IMR-90 (cell line): Measurements from ENCODE around the gene RTN1. TPM values are rescaled to one million over a fixed set of nuclear protein-coding genes. Genes with fewer than 3 reads are reported as not detected.

ENCODE experiments used
- ATAC-seq: fragments of 200-7000 bp; cut with Tn5 transposase; 2 replicates; pipeline ENCODE4 v1.9.1; 2020; ENCODE audit warnings: low read depth, mild to moderate bottlenecking, moderate library complexity
- BruUV-seq: library from RNA; stranded (reverse); fragments of 400-500 nt; replicated peaks from 2 replicates; lab custom pipeline; 2021; lab: Mats Ljungman, UMichigan
- CTCF ChIA-PET: fragments of 300-600 bp; formaldehyde crosslinking; extraction: SDS; loops from one replicate; lab custom pipeline; 2021; ENCODE audit warnings: antibody characterized with exemption; lab: Yijun Ruan, JAX
- POLR2A ChIA-PET: fragments of 300-600 bp; sonication (Branson Sonifier 250); formaldehyde crosslinking; loops from one replicate; lab custom pipeline; 2022; ENCODE audit warnings: antibody characterized with exemption; ENCODE audit not compliant: unreplicated experiment; lab: Charles Lee
- DNase-seq: peaks from one replicate; pipeline ENCODE4 v3.0.0; 2013
- H2AFZ ChIP-seq: replicated peaks from 2 replicates; pipeline ENCODE3; 2013; ENCODE audit warnings: low read length, mild to moderate bottlenecking; ENCODE audit not compliant: poor library complexity
- H2AK5ac ChIP-seq: 2 replicates; pipeline ENCODE4 v1.6.1; 2013; ENCODE audit warnings: low read depth, low read length, inconsistent platforms
- H2AK9ac ChIP-seq: replicated peaks from 2 replicates; pipeline ENCODE3; 2013; ENCODE audit warnings: mild to moderate bottlenecking, low read depth, low read length, moderate library complexity; ENCODE audit not compliant: poor library complexity
- H2BK120ac ChIP-seq: 2 replicates; pipeline ENCODE4 v1.6.1; 2013; ENCODE audit warnings: low read depth, low read length, inconsistent platforms
- H2BK15ac ChIP-seq: 3 replicates; pipeline ENCODE4 v1.6.1; 2013; ENCODE audit warnings: low read depth, low read length, inconsistent platforms
- H2BK20ac ChIP-seq: 2 replicates; pipeline ENCODE4 v1.6.1; 2013; ENCODE audit warnings: low read depth, mild to moderate bottlenecking, inconsistent platforms, low read length, moderate library complexity
- H2BK5ac ChIP-seq: 2 replicates; pipeline ENCODE4 v1.6.1; 2013; ENCODE audit warnings: mild to moderate bottlenecking, low read depth, low read length, inconsistent platforms; ENCODE audit not compliant: poor library complexity, severe bottlenecking
- H3K14ac ChIP-seq: replicated peaks from 2 replicates; pipeline ENCODE4 v1.6.1; 2013; ENCODE audit warnings: low read depth, low read length, inconsistent platforms
- H3K18ac ChIP-seq: 2 replicates; pipeline ENCODE4 v1.6.1; 2013; ENCODE audit warnings: low read depth, low read length, control low read depth
- H3K23ac ChIP-seq: 2 replicates; pipeline ENCODE4 v1.6.1; 2013; ENCODE audit warnings: low read depth, low read length, inconsistent platforms
- H3K27ac ChIP-seq: 2 replicates; pipeline ENCODE4 v1.5.1; 2013; ENCODE audit warnings: mild to moderate bottlenecking, control low read depth, low read length; ENCODE audit not compliant: insufficient read depth
- H3K27me3 ChIP-seq: 2 replicates; pipeline ENCODE4 v1.6.1; 2013; ENCODE audit warnings: low read length; ENCODE audit not compliant: control insufficient read depth, insufficient read depth
- H3K36me3 ChIP-seq: 2 replicates; pipeline ENCODE4 v1.6.1; 2013; ENCODE audit warnings: low read length, mixed read lengths; ENCODE audit not compliant: control insufficient read depth, insufficient read depth
- H3K4ac ChIP-seq: 2 replicates; pipeline ENCODE4 v1.6.1; 2013; ENCODE audit warnings: low read depth, low read length, inconsistent platforms
- H3K4me1 ChIP-seq: 2 replicates; pipeline ENCODE4 v1.6.1; 2013; ENCODE audit warnings: low read length, mixed read lengths; ENCODE audit not compliant: control insufficient read depth, insufficient read depth
- H3K4me2 ChIP-seq: 2 replicates; pipeline ENCODE4 v1.6.1; 2013; ENCODE audit warnings: low read depth, mild to moderate bottlenecking, control low read depth, low read length, moderate library complexity
- H3K4me3 ChIP-seq: 2 replicates; pipeline ENCODE4 v1.5.1; 2013; ENCODE audit warnings: low read depth, mild to moderate bottlenecking, control low read depth, low read length, moderate library complexity; ENCODE audit not compliant: insufficient read depth
- H3K56ac ChIP-seq: 2 replicates; pipeline ENCODE4 v1.6.1; 2013; ENCODE audit warnings: low read length, inconsistent platforms; ENCODE audit not compliant: insufficient read depth; ENCODE audit errors: extremely low read depth
- H3K79me1 ChIP-seq, 2 experiments: 2 replicates each; pipeline ENCODE4 v1.6.1; 2013; ENCODE audit warnings: low read length in 2 of 2, inconsistent platforms in 1 of 2, low read depth in 1 of 2
- H3K9ac ChIP-seq: 2 replicates; pipeline ENCODE4 v1.6.1; 2013; ENCODE audit warnings: low read depth, low read length, control low read depth
- H3K9me1 ChIP-seq: 2 replicates; pipeline ENCODE4 v1.6.1; 2013; ENCODE audit warnings: low read length, inconsistent platforms; ENCODE audit not compliant: insufficient read depth
- H3K9me3 ChIP-seq: 2 replicates; pipeline ENCODE4 v1.6.1; 2013; ENCODE audit warnings: low read length; ENCODE audit not compliant: control insufficient read depth, insufficient read depth
- H4K20me1 ChIP-seq: 2 replicates; pipeline ENCODE4 v1.6.1; 2013; ENCODE audit warnings: low read length, inconsistent platforms; ENCODE audit not compliant: insufficient read depth
- H4K5ac ChIP-seq: 2 replicates; pipeline ENCODE4 v1.6.1; 2013; ENCODE audit warnings: mild to moderate bottlenecking, low read depth, low read length, control low read depth
- H4K8ac ChIP-seq, 2 experiments: 2 replicates each; pipeline ENCODE4 v1.6.1; 2013; ENCODE audit warnings: low read depth in 2 of 2, low read length in 2 of 2, control low read depth in 1 of 2, inconsistent platforms in 1 of 2
- H4K91ac ChIP-seq: 2 replicates; pipeline ENCODE4 v1.6.1; 2013; ENCODE audit warnings: low read depth, low read length, inconsistent platforms; ENCODE audit not compliant: insufficient read depth
- CTCF ChIP-seq: conservative IDR thresholded peaks from 2 replicates; pipeline ENCODE4 v1.5.1; 2012; ENCODE audit warnings: mild to moderate bottlenecking, low read depth, low read length, improper control_type of control experiment
- MXI1 ChIP-seq: IDR thresholded peaks from 2 replicates; pipeline ENCODE4 v1.6.1; 2012; ENCODE audit warnings: low read depth, mild to moderate bottlenecking, low read length, moderate library complexity, borderline replicate concordance
- NFE2L2 ChIP-seq: fragments of 150-350 bp; IDR thresholded peaks from 2 replicates; pipeline ENCODE4 v1.6.1; 2016; ENCODE audit warnings: low read depth, mild to moderate bottlenecking, low read length
- POLR2A ChIP-seq: IDR thresholded peaks from 2 replicates; pipeline ENCODE4 v1.6.1; 2012; ENCODE audit warnings: mild to moderate bottlenecking, low read depth, low read length
- RCOR1 ChIP-seq: IDR thresholded peaks from 2 replicates; pipeline ENCODE4 v1.6.1; 2012; ENCODE audit warnings: mild to moderate bottlenecking, low read length, improper control_type of control experiment; ENCODE audit not compliant: insufficient replicate concordance
- SMC3 ChIP-seq: fragments of 150-350 bp; IDR thresholded peaks from 2 replicates; pipeline ENCODE4 v1.6.1; 2016; ENCODE audit warnings: low read depth, mild to moderate bottlenecking, antibody characterized with exemption, low read length, moderate library complexity
- USF2 ChIP-seq: fragments of 150-350 bp; IDR thresholded peaks from 2 replicates; pipeline ENCODE4 v1.6.1; 2017; ENCODE audit warnings: mild to moderate bottlenecking, antibody characterized with exemption, low read length, low read depth
- WGBS, 2 experiments: methylation state at CpG; one replicate each; pipeline versions ENCODE4 v1.1.5 to v1.1.7; 2013; ENCODE audit warnings: missing lambda C conversion rate in 2 of 2; ENCODE audit not compliant: insufficient read length in 1 of 2; ENCODE audit errors: extremely low coverage in 2 of 2; 5-methylcytosine and 5-hydroxymethylcytosine counted together
- dilution Hi-C: fragments of 300-500 bp; cut with HindIII; formaldehyde crosslinking; loops from one replicate; pipeline ENCODE4 v1.14.3; 2018; ENCODE audit warnings: low sequenced_read_pairs; ENCODE audit not compliant: unreplicated experiment
- in situ Hi-C: fragments of 300-500 bp; cut with MboI; formaldehyde crosslinking; loops from 3 replicates; pipeline ENCODE4 v1.14.3; 2019; ENCODE audit warnings: low sequenced_read_pairs, inconsistent platforms, mixed read lengths
- intact Hi-C: fragments of 100-400 bp; cut with micrococcal nuclease; formaldehyde crosslinking; loops from 2 replicates; pipeline ENCODE4 v1.10.0; 2022
- polyA plus RNA-seq, 3 experiments: library from polyadenylated mRNA; depleted of rRNA; stranded (reverse); fragments of >200 nt; gene quantifications; 2 replicates each; pipeline ENCODE4 v1.2.3, GENCODE V29; 2012; ENCODE audit warnings: low replicate concordance in 1 of 3
- total RNA-seq: library from RNA; depleted of rRNA; stranded (reverse); fragments of >200 nt; gene quantifications from 2 replicates; pipeline ENCODE4 v1.2.3, GENCODE V29; 2012

Gene RTN1
- total and polyA plus RNA-seq, 2 of the 4 experiments (the other 2 are of a cell fraction) = 0.18 to 0.46 TPM

GRCh38 chr14:59772233-59772632, 98.3 kb downstream of the RTN1 start:
- intact Hi-C loops = no loop called here
- no TSS peak for BruUV-seq
- H3K56ac ChIP-seq = no peak overlapping the region
- no peaks in the 10 kb centered on the region for H3K36me3 ChIP-seq
- H3K4me2 ChIP-seq = no peak overlapping the region
- no peaks in the 10 kb centered on the region for H3K9me3 ChIP-seq
- no peak overlapping the region for H3K27ac ChIP-seq
- POLR2A ChIA-PET = no interaction called here
- ATAC-seq (no peak), DNase-seq (no peak)
- no peak overlapping the region for H3K9ac ChIP-seq
- TF ChIP-seq POLR2A (no peak), NFE2L2 (no peak), MXI1 (no peak), SMC3 (no peak), USF2 (no peak), RCOR1 (no peak), CTCF (no peak)
- no peak overlapping the region for H2AK5ac ChIP-seq
- no peak overlapping the region for H3K4me3 ChIP-seq
- H4K91ac ChIP-seq = no peak overlapping the region
- CTCF ChIA-PET = interaction anchor here (0.7 kb wide), 3 partner anchors 48 to 238 kb away, joined by 3 to 4 read pairs (median 4); no protein-coding TSS in a partner anchor
- H3K4me1 ChIP-seq = no peaks in the 10 kb centered on the region
- no peaks in the 10 kb centered on the region for H3K9me1 ChIP-seq
- no peaks in the 10 kb centered on the region for H4K20me1 ChIP-seq
- no peak overlapping the region for H2BK20ac ChIP-seq
- H2AK9ac ChIP-seq = no peak overlapping the region
- no peaks in the 10 kb centered on the region for H3K79me1 ChIP-seq
- H2AFZ ChIP-seq = no peak overlapping the region
- H3K14ac ChIP-seq = no peak overlapping the region
- no CpG with 5 or more reads among the region's 2 CpGs for WGBS, 2 experiments
- H4K5ac ChIP-seq = no peak overlapping the region
- no peak overlapping the region for H3K18ac ChIP-seq
- no peak overlapping the region for H2BK120ac ChIP-seq
- no peak overlapping the region for H3K4ac ChIP-seq
- no peak overlapping the region for H4K8ac ChIP-seq
- dilution Hi-C loops = no loop called here
- in situ Hi-C loops = no loop called here
- no peak overlapping the region for H3K23ac ChIP-seq
- no peak overlapping the region for H2BK15ac ChIP-seq
- H3K27me3 ChIP-seq = no peaks in the 10 kb centered on the region
- H2BK5ac ChIP-seq = no peak overlapping the region
